Gastrocnemius medialis (tissue), 4 donors: Measurements from ENCODE around the gene UMOD. TPM values are rescaled to one million over a fixed set of nuclear protein-coding genes. Genes with fewer than 3 reads are reported as not detected.

Experiments
- ATAC-seq, 2 donors: fragments of 150-250 bp; one replicate each; pipeline ENCODE4 v1.9.1; 2016
- DNase-seq, 2 donors: peaks; one replicate each; pipeline ENCODE4 v3.0.0-alpha.2; 2019
- H3K27ac ChIP-seq, 4 donors: fragments of 200-600 bp; sonication (generic); 1 replicate in 1 of 4; 2 replicates in 3 of 4; pipeline ENCODE4 v1.5.1; 2016 to 2018; ENCODE audit warnings: mild to moderate bottlenecking in 2 of 4, moderate library complexity in 1 of 4
- H3K27me3 ChIP-seq, 3 donors: fragments of 200-600 bp; sonication (generic) in 2 of 3; 1 replicate in 1 of 3; 2 replicates in 2 of 3; pipeline versions ENCODE4 v1.5.1 to v1.6.0; 2016 to 2019; ENCODE audit warnings: mild to moderate bottlenecking in 1 of 3, moderate library complexity in 1 of 3
- H3K36me3 ChIP-seq, 2 donors: fragments of 200-600 bp; sonication (generic) in 1 of 2; one replicate each; pipeline ENCODE4 v1.5.1; 2017 to 2018
- H3K4me1 ChIP-seq, 2 donors: fragments of 200-600 bp; sonication (generic) in 1 of 2; one replicate each; pipeline ENCODE4 v1.5.1; 2016 to 2017; ENCODE audit warnings: mild to moderate bottlenecking in 2 of 2
- H3K4me3 ChIP-seq, 4 donors: fragments of 200-600 bp; sonication (generic) in 3 of 4; 1 replicate in 1 of 4; 2 replicates in 3 of 4; pipeline ENCODE4 v1.5.1; 2016 to 2019; ENCODE audit warnings: mild to moderate bottlenecking in 2 of 4
- H3K9me3 ChIP-seq, 3 donors: fragments of 200-600 bp; sonication (generic) in 2 of 3; 1 replicate in 1 of 3; 2 replicates in 2 of 3; pipeline ENCODE4 v1.5.1; 2016 to 2019
- CTCF ChIP-seq, 5 experiments: fragments of 450-650 bp in 3 of 5; fragments of 200-600 bp in 2 of 5; sonication (generic) in 2 of 5; IDR thresholded peaks in 4 of 5; conservative IDR thresholded peaks in 1 of 5; 1 replicate in 4 of 5; 2 replicates in 1 of 5; pipeline ENCODE4 v1.5.1; 2016 to 2019; ENCODE audit warnings: antibody characterized with exemption in 5 of 5, mild to moderate bottlenecking in 3 of 5, moderate library complexity in 3 of 5
- POLR2A ChIP-seq, 2 donors: fragments of 450-650 bp; IDR thresholded peaks; one replicate each; pipeline ENCODE4 v1.6.1; 2017; ENCODE audit warnings: antibody characterized with exemption in 2 of 2, mild to moderate bottlenecking in 2 of 2, moderate library complexity in 2 of 2
- in situ Hi-C, 4 donors: fragments of 200-750 bp; cut with MboI; loops; one replicate each; pipeline versions ENCODE4 v1.15.0 to v1.8.0; 2017; ENCODE audit warnings: low sequenced_read_pairs in 4 of 4
- intact Hi-C: fragments of 100-400 bp; cut with DNase I; formaldehyde crosslinking; loops from one replicate; pipeline ENCODE4 v1.15.1; 2023; ENCODE audit warnings: low total_unique reads
- total RNA-seq, 4 donors: library from RNA; depleted of rRNA; stranded (reverse); fragments of >200 nt; gene quantifications; one replicate each; pipeline versions ENCODE4 v1.1.0 to v1.2.3, GENCODE V29; 2016

UMOD gene
- total RNA-seq, 4 donors from 2014 or later = not detected

GRCh38 chr16:20327444-20328041, 25.0 kb downstream of the UMOD start, which contains the start of gene GP2:
TSS of gene GP2 (minus strand) at chr16:20327513. CDS start at chr16:20326431, 1,082 bp downstream.
- TF ChIP-seq POLR2A (IDR thresholded peaks at IDR 0.05) = no peak
- no peaks in the 10 kb centered on the region for H3K9me3 ChIP-seq
- in situ Hi-C loops = no loop called here
- H3K27me3 ChIP-seq = no peaks in the 10 kb centered on the region
- ATAC-seq (no peak), DNase-seq (no peak)
- no peak within 1 kb of the TSS for H3K4me3 ChIP-seq
- H3K36me3 ChIP-seq = no peaks in the 10 kb centered on the region
- intact Hi-C loops = no loop called here
- H3K4me1 ChIP-seq = no peaks in the 10 kb centered on the region
- no peak within 1 kb of the TSS for H3K27ac ChIP-seq

GRCh38 chr16:20326321-20326720, 26.2 kb downstream of the UMOD start:
- H3K36me3 ChIP-seq = no peaks in the 10 kb centered on the region
- H3K4me3 ChIP-seq = no peak overlapping the region
- no peaks in the 10 kb centered on the region for H3K4me1 ChIP-seq
- H3K27ac ChIP-seq = no peak overlapping the region
- TF ChIP-seq POLR2A (IDR thresholded peaks at IDR 0.05) (no peak), CTCF (IDR thresholded peaks at IDR 0.05 in 4 of 5, conservative IDR thresholded peaks at IDR 0.05 in 1 of 5) (no peak)
- in situ Hi-C loops = no loop called here
- no peaks in the 10 kb centered on the region for H3K27me3 ChIP-seq
- no peaks in the 10 kb centered on the region for H3K9me3 ChIP-seq
- intact Hi-C loops = no loop called here
- ATAC-seq (no peak), DNase-seq (no peak)

- Histone ChIP-seq H3K27ac (no peak overlapping the region), H3K9me3 (no peaks in the 10 kb centered on the region), H3K36me3 (no peaks in the 10 kb centered on the region), H3K4me3 (no peak overlapping the region), H3K27me3 (no peaks in the 10 kb centered on the region), H3K4me1 (no peaks in the 10 kb centered on the region)
- TF ChIP-seq CTCF (IDR thresholded peaks at IDR 0.05 in 4 of 5, conservative IDR thresholded peaks at IDR 0.05 in 1 of 5) = no peak
- no peak for TF ChIP-seq POLR2A (IDR thresholded peaks at IDR 0.05)
- ATAC-seq (no peak), DNase-seq (no peak)
- intact Hi-C loops = no loop called here
- in situ Hi-C loops = no loop called here
Observed at GRCh38 chr16:20325005-20325404, 27.5 kb downstream of the UMOD start.

GRCh38 chr16:20323591-20324117, 28.9 kb downstream of the UMOD start:
- TF ChIP-seq CTCF (IDR thresholded peaks at IDR 0.05 in 4 of 5, conservative IDR thresholded peaks at IDR 0.05 in 1 of 5) (no peak), POLR2A (IDR thresholded peaks at IDR 0.05) (no peak)
- in situ Hi-C loops (no loop called here), intact Hi-C loops (no loop called here)
- Histone ChIP-seq H3K36me3 (no peaks in the 10 kb centered on the region), H3K27me3 (no peaks in the 10 kb centered on the region), H3K4me3 (no peak overlapping the region), H3K4me1 (no peaks in the 10 kb centered on the region), H3K27ac (no peak overlapping the region), H3K9me3 (no peaks in the 10 kb centered on the region)
- ATAC-seq = no peak
- DNase-seq = no peak

GRCh38 chr16:20322696-20323095, 29.8 kb downstream of the UMOD start:
- in situ Hi-C loops = no loop called here
- H3K4me1 ChIP-seq = no peaks in the 10 kb centered on the region
- no peak for TF ChIP-seq CTCF (IDR thresholded peaks at IDR 0.05 in 4 of 5, conservative IDR thresholded peaks at IDR 0.05 in 1 of 5)
- TF ChIP-seq POLR2A (IDR thresholded peaks at IDR 0.05) = no peak
- no peaks in the 10 kb centered on the region for H3K27me3 ChIP-seq
- intact Hi-C loops = no loop called here
- DNase-seq (no peak), ATAC-seq (no peak)
- H3K4me3 ChIP-seq = no peak overlapping the region
- no peak overlapping the region for H3K27ac ChIP-seq
- no peaks in the 10 kb centered on the region for H3K9me3 ChIP-seq
- no peaks in the 10 kb centered on the region for H3K36me3 ChIP-seq
